SK-N-SH treated with all-trans-retinoic acid at 6 μM for 48 hours (cell line): ENCODE data around the gene WDR54.

Experiments
- ATAC-seq: fragments of 200-7000 bp; cut with Tn5 transposase; 3 replicates; pipeline ENCODE4 v1.9.1; 2020; ENCODE audit warnings: mild to moderate bottlenecking, moderate library complexity
- ARNTL ChIP-seq: fragments of 450-650 bp; formaldehyde crosslinking; IDR thresholded peaks from 2 replicates; pipeline ENCODE4 v1.5.0; 2020; ENCODE audit warnings: low read depth, mild to moderate bottlenecking, moderate library complexity, borderline replicate concordance
- BACH2 ChIP-seq: fragments of 250-450 bp; sonication (Bioruptor Pico); IDR thresholded peaks from 2 replicates; pipeline ENCODE4 v1.9.0; 2021; ENCODE audit warnings: mild to moderate bottlenecking, borderline replicate concordance
- CREB5 ChIP-seq: fragments of 250-450 bp; sonication (Bioruptor Pico); IDR thresholded peaks from 2 replicates; pipeline ENCODE4 v1.5.1; 2020; ENCODE audit warnings: low read depth, mild to moderate bottlenecking, moderate library complexity
- ESRRG ChIP-seq: fragments of 250-450 bp; sonication (Bioruptor Pico); IDR thresholded peaks from 2 replicates; pipeline ENCODE4 v1.6.1; 2021; ENCODE audit warnings: mild to moderate bottlenecking
- GLIS3 ChIP-seq: fragments of 250-450 bp; sonication (Bioruptor Pico); IDR thresholded peaks from 2 replicates; pipeline ENCODE4 v1.5.0; 2020; ENCODE audit warnings: mild to moderate bottlenecking, moderate library complexity
- ISL1 ChIP-seq: fragments of 250-450 bp; sonication (Bioruptor Pico); IDR thresholded peaks from 2 replicates; pipeline ENCODE4 v2.1.2; 2022; ENCODE audit warnings: mild to moderate bottlenecking, moderate library complexity
- OSR1 ChIP-seq: fragments of 250-450 bp; sonication (Bioruptor Pico); IDR thresholded peaks from 2 replicates; pipeline ENCODE4 v1.8.0; 2022; ENCODE audit warnings: moderate library complexity, mild to moderate bottlenecking, inconsistent platforms
- PPARA ChIP-seq: fragments of 250-450 bp; sonication (Bioruptor Pico); IDR thresholded peaks from 2 replicates; pipeline ENCODE4 v1.5.0; 2020; ENCODE audit warnings: mild to moderate bottlenecking, borderline replicate concordance
- RARB ChIP-seq: fragments of 250-450 bp; sonication (Bioruptor Pico); IDR thresholded peaks from 2 replicates; pipeline ENCODE4 v1.8.0; 2021; ENCODE audit warnings: mild to moderate bottlenecking, moderate library complexity
- SNAI2 ChIP-seq: fragments of 250-450 bp; sonication (Bioruptor Pico); IDR thresholded peaks from 2 replicates; pipeline ENCODE4 v1.5.0; 2020; ENCODE audit warnings: mild to moderate bottlenecking, moderate library complexity
- TOX ChIP-seq: fragments of 250-450 bp; sonication (Bioruptor Pico); IDR thresholded peaks from 2 replicates; pipeline ENCODE4 v1.8.0; 2021; ENCODE audit warnings: mild to moderate bottlenecking, moderate library complexity, borderline replicate concordance
- TSHZ2 ChIP-seq: fragments of 250-450 bp; sonication (Bioruptor Pico); IDR thresholded peaks from 2 replicates; pipeline ENCODE4 v1.5.0; 2020; ENCODE audit warnings: mild to moderate bottlenecking, moderate library complexity
- ZC3H10 ChIP-seq: fragments of 250-450 bp; sonication (Bioruptor Pico); IDR thresholded peaks from 2 replicates; pipeline ENCODE4 v1.5.1; 2021; ENCODE audit warnings: mild to moderate bottlenecking, moderate library complexity
- ZFP3 ChIP-seq: fragments of 250-450 bp; sonication (Bioruptor Pico); IDR thresholded peaks from 2 replicates; pipeline ENCODE4 v1.5.0; 2020; ENCODE audit warnings: mild to moderate bottlenecking, moderate library complexity
- ZFP30 ChIP-seq: fragments of 450-650 bp; formaldehyde crosslinking; IDR thresholded peaks from 2 replicates; pipeline ENCODE4 v1.5.0; 2022; ENCODE audit warnings: mild to moderate bottlenecking, moderate library complexity
- ZNF565 ChIP-seq: fragments of 450-650 bp; formaldehyde crosslinking; conservative IDR thresholded peaks from 2 replicates; pipeline ENCODE4 v1.5.0; 2020; ENCODE audit warnings: low read depth, mild to moderate bottlenecking, moderate library complexity
- ZNF8 ChIP-seq: fragments of 450-650 bp; formaldehyde crosslinking; IDR thresholded peaks from 2 replicates; pipeline ENCODE4 v1.5.0; 2020; ENCODE audit warnings: mild to moderate bottlenecking, moderate library complexity
- TF ChIP-seq, protein P1 (sequence below): fragments of 250-450 bp; sonication (Bioruptor Pico); IDR thresholded peaks from 2 replicates; pipeline ENCODE4 v1.8.0; 2021; ENCODE audit warnings: low read depth, mild to moderate bottlenecking, moderate library complexity, borderline replicate concordance
- TF ChIP-seq, protein P2 (sequence below): fragments of 250-450 bp; sonication (Bioruptor Pico); IDR thresholded peaks from 2 replicates; pipeline ENCODE4 v1.5.1; 2021; ENCODE audit warnings: mild to moderate bottlenecking, moderate library complexity
- TF ChIP-seq, protein P3 (sequence below): fragments of 250-450 bp; sonication (Bioruptor Pico); IDR thresholded peaks from 2 replicates; pipeline ENCODE4 v1.8.0; 2020; ENCODE audit warnings: mild to moderate bottlenecking, moderate library complexity, borderline replicate concordance

The WDR54 gene

GRCh38 chr2:74424139-74424992, 2.8 kb downstream of the WDR54 start:
- ATAC-seq: no peak
- TF ChIP-seq TOX (CRISPR knock-in tag) (no peak), OSR1 (CRISPR knock-in tag) (no peak), ESRRG (no peak), GLIS3 (CRISPR knock-in tag) (no peak)
- TF ChIP-seq, protein P1, sequence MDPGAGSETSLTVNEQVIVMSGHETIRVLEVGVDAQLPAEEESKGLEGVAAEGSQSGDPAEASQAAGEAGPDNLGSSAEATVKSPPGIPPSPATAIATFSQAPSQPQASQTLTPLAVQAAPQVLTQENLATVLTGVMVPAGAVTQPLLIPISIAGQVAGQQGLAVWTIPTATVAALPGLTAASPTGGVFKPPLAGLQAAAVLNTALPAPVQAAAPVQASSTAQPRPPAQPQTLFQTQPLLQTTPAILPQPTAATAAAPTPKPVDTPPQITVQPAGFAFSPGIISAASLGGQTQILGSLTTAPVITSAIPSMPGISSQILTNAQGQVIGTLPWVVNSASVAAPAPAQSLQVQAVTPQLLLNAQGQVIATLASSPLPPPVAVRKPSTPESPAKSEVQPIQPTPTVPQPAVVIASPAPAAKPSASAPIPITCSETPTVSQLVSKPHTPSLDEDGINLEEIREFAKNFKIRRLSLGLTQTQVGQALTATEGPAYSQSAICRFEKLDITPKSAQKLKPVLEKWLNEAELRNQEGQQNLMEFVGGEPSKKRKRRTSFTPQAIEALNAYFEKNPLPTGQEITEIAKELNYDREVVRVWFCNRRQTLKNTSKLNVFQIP (CRISPR knock-in tag): no peak

- ATAC-seq: no peak
- TF ChIP-seq TOX (CRISPR knock-in tag): no peak
- no peak for TF ChIP-seq RARB (CRISPR knock-in tag)
- no peak for TF ChIP-seq TSHZ2 (CRISPR knock-in tag)
- TF ChIP-seq, protein P2, sequence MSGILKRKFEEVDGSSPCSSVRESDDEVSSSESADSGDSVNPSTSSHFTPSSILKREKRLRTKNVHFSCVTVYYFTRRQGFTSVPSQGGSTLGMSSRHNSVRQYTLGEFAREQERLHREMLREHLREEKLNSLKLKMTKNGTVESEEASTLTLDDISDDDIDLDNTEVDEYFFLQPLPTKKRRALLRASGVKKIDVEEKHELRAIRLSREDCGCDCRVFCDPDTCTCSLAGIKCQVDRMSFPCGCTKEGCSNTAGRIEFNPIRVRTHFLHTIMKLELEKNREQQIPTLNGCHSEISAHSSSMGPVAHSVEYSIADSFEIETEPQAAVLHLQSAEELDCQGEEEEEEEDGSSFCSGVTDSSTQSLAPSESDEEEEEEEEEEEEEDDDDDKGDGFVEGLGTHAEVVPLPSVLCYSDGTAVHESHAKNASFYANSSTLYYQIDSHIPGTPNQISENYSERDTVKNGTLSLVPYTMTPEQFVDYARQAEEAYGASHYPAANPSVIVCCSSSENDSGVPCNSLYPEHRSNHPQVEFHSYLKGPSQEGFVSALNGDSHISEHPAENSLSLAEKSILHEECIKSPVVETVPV (CRISPR knock-in tag): no peak
- no peak for TF ChIP-seq ZFP3 (CRISPR knock-in tag)
- no peak for TF ChIP-seq ZC3H10 (CRISPR knock-in tag)
- TF ChIP-seq ZNF565 (CRISPR knock-in tag): no peak
- no peak for TF ChIP-seq SNAI2 (CRISPR knock-in tag)
- TF ChIP-seq, protein P3, sequence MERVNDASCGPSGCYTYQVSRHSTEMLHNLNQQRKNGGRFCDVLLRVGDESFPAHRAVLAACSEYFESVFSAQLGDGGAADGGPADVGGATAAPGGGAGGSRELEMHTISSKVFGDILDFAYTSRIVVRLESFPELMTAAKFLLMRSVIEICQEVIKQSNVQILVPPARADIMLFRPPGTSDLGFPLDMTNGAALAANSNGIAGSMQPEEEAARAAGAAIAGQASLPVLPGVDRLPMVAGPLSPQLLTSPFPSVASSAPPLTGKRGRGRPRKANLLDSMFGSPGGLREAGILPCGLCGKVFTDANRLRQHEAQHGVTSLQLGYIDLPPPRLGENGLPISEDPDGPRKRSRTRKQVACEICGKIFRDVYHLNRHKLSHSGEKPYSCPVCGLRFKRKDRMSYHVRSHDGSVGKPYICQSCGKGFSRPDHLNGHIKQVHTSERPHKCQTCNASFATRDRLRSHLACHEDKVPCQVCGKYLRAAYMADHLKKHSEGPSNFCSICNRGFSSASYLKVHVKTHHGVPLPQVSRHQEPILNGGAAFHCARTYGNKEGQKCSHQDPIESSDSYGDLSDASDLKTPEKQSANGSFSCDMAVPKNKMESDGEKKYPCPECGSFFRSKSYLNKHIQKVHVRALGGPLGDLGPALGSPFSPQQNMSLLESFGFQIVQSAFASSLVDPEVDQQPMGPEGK (CRISPR knock-in tag): no peak
- no peak for TF ChIP-seq BACH2 (CRISPR knock-in tag)
- TF ChIP-seq, protein P1 (CRISPR knock-in tag): no peak
- no peak for TF ChIP-seq ESRRG
- no peak for TF ChIP-seq ISL1
- TF ChIP-seq ZNF8 (CRISPR knock-in tag): no peak
- no peak for TF ChIP-seq ZFP30 (CRISPR knock-in tag)
- TF ChIP-seq ARNTL (CRISPR knock-in tag): no peak
- TF ChIP-seq CREB5 (CRISPR knock-in tag): no peak
- TF ChIP-seq PPARA (CRISPR knock-in tag): no peak
These were observed 3.5 kb downstream of the WDR54 start for GRCh38 chr2:74424995-74425406.
